ACC112 (cell line): ENCODE data around the gene TSR3.

Experiments used
- H2AFZ ChIP-seq: fragments of 200-600 bp; sonication (generic); one replicate; pipeline ENCODE4 v1.6.0; 2017; ENCODE audit warnings: antibody characterized with exemption, low read length; ENCODE audit not compliant: unreplicated experiment
- H3K27ac ChIP-seq: fragments of 200-600 bp; sonication (generic); 2 replicates; pipeline ENCODE4 v1.5.1; 2014; ENCODE audit warnings: low read depth, mild to moderate bottlenecking, antibody characterized with exemption, low read length, moderate library complexity
- H3K27me3 ChIP-seq: fragments of 200-600 bp; sonication (generic); 2 replicates; pipeline ENCODE4 v1.6.1; 2014; ENCODE audit warnings: mild to moderate bottlenecking, antibody characterized with exemption, low read length, moderate library complexity, mixed read lengths; ENCODE audit not compliant: insufficient read depth
- H3K36me3 ChIP-seq: fragments of 200-600 bp; sonication (generic); 2 replicates; pipeline ENCODE4 v1.6.1; 2016; ENCODE audit warnings: mild to moderate bottlenecking, antibody characterized with exemption, low read length, moderate library complexity, mixed read lengths; ENCODE audit not compliant: insufficient read depth
- H3K4me1 ChIP-seq: fragments of 200-600 bp; sonication (generic); one replicate; pipeline ENCODE4 v1.6.1; 2016; ENCODE audit warnings: low read length, mixed read lengths; ENCODE audit not compliant: insufficient read depth, unreplicated experiment, control insufficient read depth
- H3K4me3 ChIP-seq: fragments of 200-600 bp; sonication (generic); 2 replicates; pipeline ENCODE4 v1.5.1; 2014; ENCODE audit warnings: mild to moderate bottlenecking, low read depth, low read length
- H3K79me2 ChIP-seq: fragments of 200-600 bp; sonication (generic); one replicate; pipeline ENCODE4 v1.6.0; 2016; ENCODE audit warnings: low read length; ENCODE audit not compliant: control insufficient read depth, unreplicated experiment, insufficient read depth

The TSR3 gene

DNA sequence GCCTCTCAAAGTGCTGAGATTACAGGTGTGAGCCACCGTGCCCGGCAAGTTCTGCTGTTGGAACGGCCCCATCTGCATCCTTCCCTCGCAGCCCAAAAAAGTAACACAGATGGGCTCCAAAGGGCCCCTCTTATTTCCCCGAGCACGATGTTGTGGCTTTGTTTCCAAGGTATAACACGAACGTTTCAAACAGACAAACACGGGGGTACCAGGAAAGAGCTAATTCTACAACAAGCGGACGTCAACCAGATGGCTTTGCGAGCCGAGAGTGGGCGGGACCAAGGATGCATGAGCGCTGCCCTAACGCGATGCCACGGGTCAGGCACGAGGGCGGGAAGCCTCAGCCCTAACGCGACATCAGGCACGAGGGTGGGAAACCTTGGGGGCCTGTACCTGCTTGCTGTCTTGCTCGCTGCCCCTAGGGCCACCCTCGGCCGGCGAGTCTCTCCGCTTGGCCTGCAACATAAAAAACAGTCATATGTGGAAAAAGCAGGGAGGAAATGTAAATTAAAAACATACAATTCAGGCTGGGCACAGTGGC lies 38.6 kb upstream of the TSR3 start:
- Histone ChIP-seq H3K27ac (no peak overlapping the region), H3K4me3 (no peak overlapping the region), H3K4me1 (no peaks in the 10 kb centered on the region), H3K79me2 (no peaks in the 10 kb centered on the region), H3K36me3 (no peaks in the 10 kb centered on the region), H2AFZ (no peak overlapping the region), H3K27me3 (no peaks in the 10 kb centered on the region)

DNA sequence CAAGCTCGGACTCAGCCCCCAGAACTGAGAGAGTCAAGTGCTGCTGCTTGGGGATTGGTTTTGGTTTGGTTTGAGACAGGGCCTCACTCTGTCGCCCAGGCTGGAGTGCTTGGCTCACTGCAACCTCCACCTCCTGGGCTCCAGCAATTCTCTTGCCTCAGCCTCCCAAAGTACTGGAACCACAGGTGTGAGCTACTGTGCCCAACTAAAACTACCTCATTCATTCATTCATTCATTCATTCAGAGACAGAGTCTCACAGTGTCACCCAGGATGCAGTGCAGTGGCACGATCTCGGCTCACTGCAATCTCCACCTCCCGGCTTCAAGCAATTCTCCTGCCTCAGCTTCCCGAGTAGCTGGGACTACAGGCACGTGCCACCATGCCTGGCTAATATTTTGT lies 38.1 kb upstream of the TSR3 start:
- no peaks in the 10 kb centered on the region for H3K36me3 ChIP-seq
- H3K79me2 ChIP-seq, result no peaks in the 10 kb centered on the region
- H3K27ac ChIP-seq, result no peak overlapping the region
- H3K4me3 ChIP-seq, result no peak overlapping the region
- H2AFZ ChIP-seq, result no peak overlapping the region
- no peaks in the 10 kb centered on the region for H3K27me3 ChIP-seq
- no peaks in the 10 kb centered on the region for H3K4me1 ChIP-seq

DNA sequence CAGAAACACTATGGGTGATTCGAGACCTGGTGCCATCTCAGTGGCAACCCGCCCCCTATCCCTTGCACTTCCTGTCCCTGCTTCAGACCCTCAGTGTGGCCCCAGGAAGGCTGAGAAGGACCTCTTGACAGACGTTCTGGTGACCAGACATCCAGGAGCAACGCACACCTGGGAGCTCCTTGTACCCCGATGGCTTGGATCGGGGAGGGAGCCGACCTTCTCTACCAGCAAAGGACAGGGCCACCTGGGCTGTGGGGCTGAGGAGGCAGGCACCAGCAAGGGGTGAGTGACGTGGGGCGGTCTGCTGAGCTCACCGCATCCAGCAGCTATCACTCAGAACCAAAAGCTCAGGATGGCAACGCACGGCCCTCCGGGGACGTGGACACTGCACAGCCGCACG lies 35.7 kb upstream of the TSR3 start:
- no peaks in the 10 kb centered on the region for H3K79me2 ChIP-seq
- no peaks in the 10 kb centered on the region for H3K27me3 ChIP-seq
- no peaks in the 10 kb centered on the region for H3K4me1 ChIP-seq
- H3K27ac ChIP-seq, result no peak overlapping the region
- H3K4me3 ChIP-seq, result no peak overlapping the region
- H2AFZ ChIP-seq, result no peak overlapping the region
- H3K36me3 ChIP-seq, result no peaks in the 10 kb centered on the region

DNA sequence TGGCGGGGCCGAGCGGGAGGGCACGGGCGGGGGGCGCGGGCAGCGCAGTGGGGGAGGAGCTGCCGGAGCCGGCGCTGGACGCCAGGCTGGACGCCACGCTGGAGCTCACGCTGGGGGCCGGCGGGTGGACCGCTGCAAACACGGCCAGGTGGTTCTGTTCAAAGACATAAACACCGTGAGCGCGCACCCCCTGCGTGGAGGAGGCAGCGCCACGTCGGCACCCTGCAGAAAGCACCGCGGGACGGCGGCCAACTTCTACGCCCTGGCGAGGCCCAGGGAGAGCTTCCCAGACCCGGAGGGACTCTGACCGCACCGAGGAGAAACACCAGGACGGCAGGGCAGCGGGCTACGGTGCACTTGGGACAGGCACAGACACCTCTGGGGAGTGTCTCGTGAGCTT lies 33.6 kb upstream of the TSR3 start:
- H3K4me3 ChIP-seq, result no peak overlapping the region
- H3K4me1 ChIP-seq, result no peaks in the 10 kb centered on the region
- no peaks in the 10 kb centered on the region for H3K79me2 ChIP-seq
- H3K27ac ChIP-seq, result no peak overlapping the region
- no peaks in the 10 kb centered on the region for H3K27me3 ChIP-seq
- no peak overlapping the region for H2AFZ ChIP-seq
- no peaks in the 10 kb centered on the region for H3K36me3 ChIP-seq

DNA sequence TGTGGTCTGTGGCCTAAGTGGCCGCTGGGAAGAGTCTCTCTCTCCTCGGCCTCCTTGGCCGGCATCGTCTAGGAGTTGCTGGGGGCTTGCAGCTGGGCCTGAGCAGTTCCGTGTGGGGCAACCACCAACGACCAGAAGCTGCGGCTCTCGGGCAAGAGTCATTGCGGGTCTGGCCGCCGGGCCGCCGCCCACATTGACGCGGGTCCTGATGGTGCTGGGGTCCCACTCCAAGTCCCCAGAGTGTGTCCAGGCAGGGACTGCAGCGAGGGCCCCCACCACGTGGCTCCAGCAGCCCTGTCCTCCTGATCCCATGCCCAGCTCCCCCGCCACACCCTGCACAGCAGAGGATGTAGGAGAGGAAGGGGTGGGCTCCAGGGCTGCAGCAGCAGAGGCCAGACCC lies 31.9 kb upstream of the TSR3 start:
- Histone ChIP-seq H3K27me3 (no peaks in the 10 kb centered on the region), H3K4me1 (peaks cover 2% of the 10 kb centered on the region), H3K36me3 (no peaks in the 10 kb centered on the region), H3K4me3 (no peak overlapping the region), H3K27ac (no peak overlapping the region), H2AFZ (no peak overlapping the region), H3K79me2 (peaks cover 7% of the 10 kb centered on the region)

DNA sequence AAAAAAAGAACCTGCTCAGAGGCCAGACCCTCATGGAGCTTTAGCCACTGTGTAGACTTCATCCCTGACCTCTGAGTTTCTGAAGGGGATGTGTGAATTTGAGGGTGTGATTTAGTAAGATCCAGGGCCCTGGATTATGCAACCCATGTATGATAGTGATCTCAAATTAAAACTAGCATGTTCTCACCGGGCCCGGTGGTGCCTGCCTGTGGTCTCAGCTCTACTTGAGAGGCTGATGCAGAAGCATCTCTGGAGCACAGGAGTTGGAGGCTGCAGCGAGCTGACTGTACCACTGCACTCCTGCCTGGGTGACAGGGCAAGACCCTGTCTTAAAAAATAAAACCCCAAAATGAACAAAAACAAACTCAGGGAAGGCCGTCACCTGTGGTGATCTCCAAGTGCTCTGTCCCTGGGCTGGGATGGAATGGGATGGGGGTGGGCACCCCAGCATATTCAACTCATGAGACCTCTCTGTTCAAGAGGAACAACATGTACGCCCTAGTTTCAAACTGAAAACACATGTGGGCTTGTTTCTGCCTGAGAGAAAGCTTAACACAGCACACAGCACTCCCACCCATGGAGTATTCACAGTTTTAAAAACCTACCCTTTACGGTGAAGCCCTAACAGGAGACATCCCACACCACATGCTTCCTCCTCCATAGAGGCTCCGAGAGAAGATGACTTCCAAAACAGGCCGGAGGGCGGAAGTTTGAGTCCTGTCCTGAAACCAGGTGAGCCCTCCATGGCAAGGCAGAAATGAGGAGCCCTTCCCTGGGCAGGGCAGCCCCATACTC lies 30.1 kb upstream of the TSR3 start:
- Histone ChIP-seq H3K27ac (no peak overlapping the region), H2AFZ (no peak overlapping the region), H3K27me3 (no peaks in the 10 kb centered on the region), H3K4me3 (no peak overlapping the region), H3K36me3 (no peaks in the 10 kb centered on the region), H3K79me2 (peaks cover 17% of the 10 kb centered on the region), H3K4me1 (peaks cover 12% of the 10 kb centered on the region)

DNA sequence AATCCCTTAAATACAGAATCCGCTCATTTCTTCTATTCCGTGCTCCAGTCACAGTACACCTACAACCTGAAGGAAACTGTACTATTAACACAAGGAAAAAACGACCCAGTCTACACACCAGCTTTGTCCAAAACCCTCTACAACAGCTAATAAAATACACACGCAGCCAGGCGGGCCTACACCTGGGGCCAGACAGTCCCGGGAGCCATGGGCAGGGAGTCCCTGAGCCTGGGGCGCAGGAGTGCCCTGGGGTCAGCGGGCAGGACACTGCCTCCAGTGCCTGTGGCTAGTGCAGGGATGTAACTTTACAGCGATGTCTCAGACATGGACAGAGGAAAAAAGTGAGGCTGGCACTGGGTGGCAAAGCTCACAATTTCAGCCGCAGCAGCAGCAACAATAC lies 28.5 kb upstream of the TSR3 start:
- Histone ChIP-seq H3K36me3 (no peaks in the 10 kb centered on the region), H2AFZ (no peak overlapping the region), H3K4me3 (no peak overlapping the region), H3K79me2 (peaks cover 22% of the 10 kb centered on the region), H3K27ac (no peak overlapping the region), H3K27me3 (no peaks in the 10 kb centered on the region), H3K4me1 (peaks cover 12% of the 10 kb centered on the region)

DNA sequence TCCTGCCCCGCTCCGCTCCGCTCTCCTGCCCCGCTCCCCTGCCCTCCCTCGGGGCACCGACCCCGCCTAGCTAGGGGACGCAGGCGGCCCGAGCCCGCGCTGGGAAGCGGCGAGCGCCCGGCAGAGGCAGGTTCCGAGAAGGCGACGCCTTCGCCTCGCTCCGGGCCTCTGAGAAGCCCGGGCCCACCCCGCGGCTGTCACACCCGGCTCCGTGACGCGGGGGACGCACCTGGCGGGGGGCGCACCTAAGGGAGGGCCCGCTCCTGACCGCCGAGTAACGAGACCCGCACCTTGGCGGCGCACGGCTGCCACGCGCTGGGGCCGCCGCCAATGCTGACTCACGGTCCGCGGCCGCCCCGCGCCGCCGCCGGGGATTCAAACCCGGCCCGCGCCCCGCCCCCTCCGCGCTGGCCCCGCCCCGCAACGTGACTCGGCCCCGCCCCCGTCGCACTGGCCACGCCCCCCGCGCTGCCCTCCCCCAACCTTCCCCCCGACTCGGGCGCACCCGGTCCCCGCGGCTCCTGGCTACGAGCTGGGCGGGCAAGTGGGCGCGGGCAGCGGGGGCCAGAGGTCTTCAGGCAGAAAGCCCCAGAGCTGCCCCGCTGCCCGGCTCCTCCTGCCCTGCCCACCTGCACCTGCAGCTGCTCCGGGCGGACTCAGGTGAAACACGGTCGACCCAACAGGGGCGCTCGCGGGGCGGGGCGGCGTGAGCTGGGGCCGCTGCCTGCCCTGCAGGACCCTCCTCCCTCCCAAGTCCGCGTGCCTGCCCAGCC lies 27.8 kb upstream of the TSR3 start:
- Histone ChIP-seq H3K4me1 (peaks cover 12% of the 10 kb centered on the region), H3K36me3 (no peaks in the 10 kb centered on the region), H3K27ac (peak overlapping the region; percentile 97), H3K79me2 (peaks cover 25% of the 10 kb centered on the region), H2AFZ (peak overlapping the region; percentile 84), H3K4me3 (peak overlapping the region; percentile 99), H3K27me3 (no peaks in the 10 kb centered on the region)

DNA sequence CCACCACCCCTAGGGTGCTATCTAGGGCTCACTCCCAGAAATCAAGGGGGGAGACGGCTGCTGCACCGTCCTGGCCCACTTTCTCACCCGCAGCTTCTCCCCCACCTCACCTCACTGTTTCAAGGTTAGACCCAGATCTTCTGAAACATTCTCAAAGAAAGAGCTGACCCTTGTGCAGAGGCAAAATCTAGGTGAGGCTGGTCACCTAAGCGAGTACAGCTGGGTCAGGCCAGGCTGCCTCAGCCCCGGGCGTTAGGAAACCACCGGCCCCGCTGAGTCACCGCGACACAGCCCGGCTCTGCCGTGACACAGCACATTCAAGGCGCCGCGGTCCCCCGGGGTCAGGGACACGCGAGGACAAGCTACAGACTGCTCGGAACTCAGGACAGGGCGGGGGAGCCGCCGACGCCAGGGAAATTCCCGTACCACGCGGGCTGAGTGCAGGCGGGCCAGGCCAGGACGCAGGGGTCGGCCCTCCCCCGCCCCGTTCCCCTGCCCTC lies 27.2 kb upstream of the TSR3 start:
- Histone ChIP-seq H2AFZ (peak overlapping the region; percentile 84), H3K27ac (peak overlapping the region; percentile 97)

DNA sequence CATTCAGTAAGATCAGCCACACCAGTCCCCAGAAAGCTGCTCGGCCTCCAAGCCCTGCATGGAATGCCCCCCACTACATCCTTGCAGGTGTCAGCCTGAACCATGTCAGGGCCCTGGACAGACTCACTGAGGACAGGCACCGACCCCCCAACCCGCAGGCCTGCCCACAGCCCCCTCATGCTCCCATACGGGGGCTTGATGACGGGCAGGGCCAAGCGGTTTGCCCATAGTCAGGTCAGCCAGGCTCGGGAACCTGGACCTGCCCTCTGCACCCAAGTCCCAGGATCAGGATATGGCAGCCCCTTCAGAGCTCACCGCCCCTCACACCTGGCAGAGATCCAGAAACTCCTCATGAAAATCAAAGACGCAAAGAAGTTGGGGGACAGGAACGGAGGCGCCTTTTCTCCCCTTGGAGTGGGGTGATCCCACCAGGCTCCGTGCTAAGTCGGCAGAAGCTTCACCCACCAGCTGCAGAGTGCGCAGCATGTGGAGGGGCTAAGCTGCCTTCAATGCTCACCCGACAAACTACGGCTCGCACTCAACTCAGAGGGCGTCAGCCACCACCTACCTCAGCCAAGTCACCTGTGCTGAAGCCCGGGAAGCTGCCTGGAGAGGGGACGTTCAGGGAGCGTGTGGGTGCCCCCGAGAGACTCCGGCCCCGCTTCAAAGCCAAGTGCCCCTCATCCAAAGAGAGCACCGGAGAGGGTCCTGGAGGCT lies 26.6 kb upstream of the TSR3 start:
- Histone ChIP-seq H3K4me3 (peak overlapping the region; percentile 99), H3K27ac (peak overlapping the region; percentile 97), H3K27me3 (no peaks in the 10 kb centered on the region), H2AFZ (no peak overlapping the region), H3K36me3 (no peaks in the 10 kb centered on the region), H3K79me2 (peaks cover 28% of the 10 kb centered on the region), H3K4me1 (peaks cover 12% of the 10 kb centered on the region)

More for the DNA sequence above, 27.2 kb upstream of the TSR3 start:
- H3K79me2 ChIP-seq, result peaks cover 28% of the 10 kb centered on the region
- H3K4me1 ChIP-seq, result peaks cover 12% of the 10 kb centered on the region
- H3K36me3 ChIP-seq, result no peaks in the 10 kb centered on the region
- peak overlapping the region; percentile 99 for H3K4me3 ChIP-seq
- no peaks in the 10 kb centered on the region for H3K27me3 ChIP-seq
